ENCODE data around the gene PCDHGB1. TPM values are rescaled to one million over a fixed set of nuclear protein-coding genes. Genes with fewer than 3 reads are reported as not detected.
A peak's percentile ranks its signal among the peaks of the same experiment; 100 is the strongest.
"Not testable (repeated sequence)": the region's sequence is repeated elsewhere in the genome, so short reads cannot be mapped to it uniquely, and the experiment has no call there.

PCDHGB1 gene
- total RNA-seq, 1 donor from 2014 or later = 2.0 TPM

DNA sequence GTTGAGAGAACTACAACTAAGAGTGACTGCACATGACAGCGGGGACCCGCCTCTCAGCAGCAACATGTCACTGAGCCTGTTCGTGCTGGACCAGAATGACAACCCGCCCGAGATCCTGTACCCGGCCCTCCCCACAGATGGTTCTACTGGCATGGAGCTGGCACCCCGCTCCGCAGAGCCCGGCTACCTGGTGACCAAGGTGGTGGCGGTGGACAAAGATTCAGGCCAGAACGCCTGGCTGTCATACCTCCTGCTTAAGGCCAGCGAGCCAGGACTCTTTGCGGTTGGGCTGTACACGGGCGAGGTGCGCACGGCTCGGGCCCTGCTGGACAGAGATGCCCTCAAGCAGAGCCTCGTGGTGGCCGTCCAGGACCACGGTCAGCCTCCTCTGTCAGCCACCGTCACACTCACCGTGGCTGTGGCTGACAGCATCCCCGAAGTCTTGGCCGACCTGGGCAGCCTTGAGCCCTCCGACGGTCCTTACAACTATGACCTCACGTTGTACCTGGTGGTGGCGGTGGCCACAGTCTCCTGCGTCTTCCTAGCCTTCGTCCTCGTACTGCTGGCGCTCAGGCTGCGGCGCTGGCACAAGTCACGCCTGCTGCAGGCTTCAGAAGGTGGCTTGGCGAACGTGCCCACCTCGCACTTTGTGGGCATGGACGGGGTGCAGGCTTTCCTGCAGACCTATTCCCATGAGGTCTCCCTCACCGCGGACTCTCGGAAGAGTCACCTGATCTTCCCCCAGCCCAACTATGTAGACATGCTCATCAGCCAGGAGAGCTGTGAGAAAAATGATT lies 34.8 kb downstream of the PCDHGB1 start:
- H3K9me3 Mint-ChIP-seq = peaks cover 65% of the 10 kb centered on the region
- TF ChIP-seq, protein P1, sequence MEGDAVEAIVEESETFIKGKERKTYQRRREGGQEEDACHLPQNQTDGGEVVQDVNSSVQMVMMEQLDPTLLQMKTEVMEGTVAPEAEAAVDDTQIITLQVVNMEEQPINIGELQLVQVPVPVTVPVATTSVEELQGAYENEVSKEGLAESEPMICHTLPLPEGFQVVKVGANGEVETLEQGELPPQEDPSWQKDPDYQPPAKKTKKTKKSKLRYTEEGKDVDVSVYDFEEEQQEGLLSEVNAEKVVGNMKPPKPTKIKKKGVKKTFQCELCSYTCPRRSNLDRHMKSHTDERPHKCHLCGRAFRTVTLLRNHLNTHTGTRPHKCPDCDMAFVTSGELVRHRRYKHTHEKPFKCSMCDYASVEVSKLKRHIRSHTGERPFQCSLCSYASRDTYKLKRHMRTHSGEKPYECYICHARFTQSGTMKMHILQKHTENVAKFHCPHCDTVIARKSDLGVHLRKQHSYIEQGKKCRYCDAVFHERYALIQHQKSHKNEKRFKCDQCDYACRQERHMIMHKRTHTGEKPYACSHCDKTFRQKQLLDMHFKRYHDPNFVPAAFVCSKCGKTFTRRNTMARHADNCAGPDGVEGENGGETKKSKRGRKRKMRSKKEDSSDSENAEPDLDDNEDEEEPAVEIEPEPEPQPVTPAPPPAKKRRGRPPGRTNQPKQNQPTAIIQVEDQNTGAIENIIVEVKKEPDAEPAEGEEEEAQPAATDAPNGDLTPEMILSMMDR (IDR thresholded peaks at IDR 0.05; ENCODE audit: unreplicated experiment) = no peak
- H3K27ac Mint-ChIP-seq = no peak overlapping the region
- H3K27me3 Mint-ChIP-seq (ENCODE audit: low read depth) = no peaks in the 10 kb centered on the region
- H3K36me3 Mint-ChIP-seq = peaks cover 17% of the 10 kb centered on the region
- no peak overlapping the region for H3K4me3 Mint-ChIP-seq
- no peaks in the 10 kb centered on the region for H3K4me1 Mint-ChIP-seq
- DNase-seq (ENCODE audit: low spot score in 2 of 2, unreplicated experiment in 2 of 2) = no peak

DNA sequence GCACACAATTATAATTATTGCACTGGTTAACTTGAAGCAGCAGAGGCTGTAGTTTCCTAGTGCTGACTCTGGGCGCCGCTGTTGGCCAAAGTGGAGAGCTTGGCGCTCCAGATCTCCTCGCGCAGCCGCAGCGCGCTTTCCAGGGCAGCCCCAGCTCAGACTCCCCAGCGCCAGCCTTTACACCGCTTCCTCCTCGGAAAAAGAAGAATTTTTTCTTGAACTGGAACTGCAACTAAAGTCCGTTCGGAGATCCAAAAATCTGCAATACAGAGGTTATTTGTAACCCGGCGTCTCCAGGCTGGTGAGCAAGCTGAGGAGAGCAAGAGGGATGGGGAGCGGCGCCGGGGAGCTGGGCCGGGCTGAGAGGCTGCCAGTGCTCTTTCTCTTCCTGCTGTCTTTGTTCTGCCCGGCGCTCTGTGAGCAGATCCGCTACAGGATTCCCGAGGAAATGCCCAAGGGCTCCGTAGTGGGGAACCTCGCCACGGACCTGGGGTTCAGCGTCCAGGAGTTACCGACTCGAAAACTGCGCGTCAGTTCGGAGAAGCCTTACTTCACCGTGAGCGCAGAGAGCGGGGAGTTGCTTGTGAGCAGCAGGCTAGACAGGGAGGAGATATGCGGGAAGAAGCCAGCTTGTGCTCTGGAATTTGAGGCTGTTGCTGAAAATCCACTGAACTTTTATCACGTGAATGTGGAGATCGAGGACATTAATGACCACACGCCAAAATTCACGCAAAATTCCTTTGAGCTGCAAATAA lies 37.8 kb downstream of the PCDHGB1 start, which contains the start of gene PCDHGB4:
TSS of gene PCDHGB4 (plus strand) at position 142 of the 755 bp plus-strand sequence. CDS start at position 329, 187 bp downstream.
- not testable (repeated sequence) for H3K4me1 Mint-ChIP-seq; DNase-seq (ENCODE audit: low spot score in 2 of 2, unreplicated experiment in 2 of 2); H3K27me3 Mint-ChIP-seq (ENCODE audit: low read depth)
- Mint-ChIP-seq H3K9me3 (peaks cover 65% of the 10 kb centered on the region), H3K36me3 (peaks cover 36% of the 10 kb centered on the region), H3K27ac (peak within 1 kb of the TSS; percentile 64), H3K4me3 (peak within 1 kb of the TSS; percentile 70)
- TF ChIP-seq, protein P1 (IDR thresholded peaks at IDR 0.05; ENCODE audit: unreplicated experiment) = peak; percentile 19

DNA sequence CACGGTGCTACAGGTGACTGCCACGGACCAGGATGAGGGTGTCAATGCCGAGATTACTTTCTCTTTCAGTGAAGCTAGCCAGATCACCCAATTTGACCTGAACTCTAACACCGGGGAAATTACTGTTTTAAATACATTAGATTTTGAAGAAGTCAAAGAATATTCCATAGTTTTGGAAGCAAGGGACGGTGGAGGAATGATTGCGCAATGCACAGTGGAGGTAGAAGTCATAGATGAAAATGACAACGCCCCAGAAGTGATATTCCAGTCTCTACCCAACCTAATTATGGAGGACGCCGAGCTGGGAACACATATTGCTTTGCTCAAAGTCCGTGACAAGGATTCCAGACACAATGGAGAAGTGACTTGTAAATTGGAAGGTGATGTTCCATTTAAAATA lies 38.8 kb downstream of the PCDHGB1 start:
- H3K27ac Mint-ChIP-seq = no peak overlapping the region
- peaks cover 39% of the 10 kb centered on the region for H3K36me3 Mint-ChIP-seq
- peaks cover 63% of the 10 kb centered on the region for H3K9me3 Mint-ChIP-seq
- H3K4me1 Mint-ChIP-seq = no peaks in the 10 kb centered on the region
- TF ChIP-seq, protein P1 (IDR thresholded peaks at IDR 0.05; ENCODE audit: unreplicated experiment) = no peak
- no peak for DNase-seq (ENCODE audit: low spot score in 2 of 2, unreplicated experiment in 2 of 2)
- H3K4me3 Mint-ChIP-seq = no peak overlapping the region
- H3K27me3 Mint-ChIP-seq (ENCODE audit: low read depth) = no peaks in the 10 kb centered on the region

DNA sequence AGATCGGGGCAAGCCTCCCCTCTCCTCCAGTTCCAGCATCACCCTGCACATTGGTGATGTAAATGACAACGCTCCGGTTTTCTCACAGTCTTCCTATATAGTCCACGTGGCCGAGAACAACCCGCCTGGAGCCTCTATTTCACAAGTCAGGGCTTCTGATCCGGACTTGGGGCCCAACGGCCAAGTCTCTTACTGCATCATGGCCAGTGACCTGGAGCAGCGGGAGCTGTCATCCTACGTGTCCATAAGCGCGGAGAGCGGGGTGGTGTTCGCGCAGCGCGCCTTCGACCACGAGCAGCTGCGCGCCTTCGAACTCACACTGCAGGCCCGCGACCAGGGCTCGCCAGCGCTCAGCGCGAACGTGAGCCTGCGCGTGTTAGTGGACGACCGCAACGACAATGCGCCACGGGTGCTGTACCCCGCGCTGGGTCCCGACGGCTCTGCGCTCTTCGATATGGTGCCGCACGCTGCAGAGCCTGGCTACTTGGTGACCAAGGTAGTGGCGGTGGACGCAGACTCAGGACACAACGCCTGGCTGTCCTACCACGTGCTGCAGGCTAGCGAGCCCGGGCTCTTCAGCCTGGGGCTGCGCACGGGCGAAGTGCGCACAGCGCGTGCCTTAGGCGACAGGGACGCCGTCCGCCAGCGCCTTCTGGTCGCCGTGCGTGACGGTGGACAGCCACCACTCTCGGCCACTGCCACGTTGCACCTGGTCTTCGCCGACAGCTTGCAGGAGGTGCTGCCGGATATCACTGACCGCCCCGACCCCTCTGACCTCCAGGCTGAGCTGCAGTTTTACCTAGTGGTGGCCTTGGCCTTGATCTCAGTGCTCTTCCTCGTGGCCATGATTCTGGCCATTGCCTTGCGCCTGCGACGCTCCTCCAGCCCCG lies 39.5 kb downstream of the PCDHGB1 start:
- TF ChIP-seq, protein P1 (IDR thresholded peaks at IDR 0.05; ENCODE audit: unreplicated experiment) = no peak
- H3K9me3 Mint-ChIP-seq = peaks cover 64% of the 10 kb centered on the region
- no peak for DNase-seq (ENCODE audit: low spot score in 2 of 2, unreplicated experiment in 2 of 2)
- H3K27me3 Mint-ChIP-seq (ENCODE audit: low read depth) = no peaks in the 10 kb centered on the region
- no peaks in the 10 kb centered on the region for H3K4me1 Mint-ChIP-seq
- H3K27ac Mint-ChIP-seq = no peak overlapping the region
- peaks cover 40% of the 10 kb centered on the region for H3K36me3 Mint-ChIP-seq
- H3K4me3 Mint-ChIP-seq = peak overlapping the region; percentile 15

All from mesothelial cell of epicardium (in vitro differentiated cells).